Endothelial cell (in vitro differentiated cells): ENCODE measurements around the gene SLC8A2. TPM values are rescaled to one million over a fixed set of nuclear protein-coding genes. Genes with fewer than 3 reads are reported as not detected.

Experiments used
- DNase-seq: peaks from one replicate; pipeline ENCODE4 v3.0.0; 2021; ENCODE audit warnings: low spot score
- H3K27ac Mint-ChIP-seq: one replicate; pipeline ENCODE4 v1.8.0; 2021; ENCODE audit warnings: mixed read lengths, inconsistent platforms; ENCODE audit not compliant: unreplicated experiment
- H3K27me3 Mint-ChIP-seq: one replicate; pipeline ENCODE4 v1.8.0; 2021; ENCODE audit warnings: mild to moderate bottlenecking, moderate library complexity, mixed read lengths, inconsistent platforms; ENCODE audit not compliant: unreplicated experiment
- H3K36me3 Mint-ChIP-seq: one replicate; pipeline ENCODE4 v1.8.0; 2021; ENCODE audit warnings: mild to moderate bottlenecking, low read depth, mixed read lengths, inconsistent platforms; ENCODE audit not compliant: unreplicated experiment
- H3K4me1 Mint-ChIP-seq: one replicate; pipeline ENCODE4 v1.8.0; 2021; ENCODE audit warnings: mild to moderate bottlenecking, mixed read lengths, inconsistent platforms; ENCODE audit not compliant: unreplicated experiment
- H3K4me3 Mint-ChIP-seq: one replicate; pipeline ENCODE4 v1.8.0; 2021; ENCODE audit warnings: mild to moderate bottlenecking, mixed read lengths, inconsistent platforms; ENCODE audit not compliant: unreplicated experiment
- H3K9me3 Mint-ChIP-seq: one replicate; pipeline ENCODE4 v1.8.0; 2021; ENCODE audit warnings: mixed read lengths, inconsistent platforms; ENCODE audit not compliant: unreplicated experiment
- CTCF ChIP-seq: fragments of 200-600 bp; sonication (generic); IDR thresholded peaks from one replicate; pipeline ENCODE4 v1.5.0; 2021; ENCODE audit warnings: antibody characterized with exemption; ENCODE audit not compliant: unreplicated experiment
- total RNA-seq: library from RNA; stranded (reverse); fragmentation: NEBNext Ultra II Directional; extraction: Animal tissue kit (Norgen Biotek cat#: 25700); gene quantifications from one replicate; pipeline ENCODE4 v1.2.1, GENCODE V29; 2021; ENCODE audit not compliant: unreplicated experiment

Gene SLC8A2
- total RNA-seq, 1 donor from 2014 or later = 0.80 TPM

GRCh38 chr19:47491358-47492136 lies 19.9 kb upstream of the SLC8A2 start:
- Mint-ChIP-seq H3K4me3 (no peak overlapping the region), H3K27ac (no peak overlapping the region), H3K4me1 (no peaks in the 10 kb centered on the region), H3K27me3 (peaks cover 12% of the 10 kb centered on the region), H3K36me3 (peaks cover 30% of the 10 kb centered on the region), H3K9me3 (no peaks in the 10 kb centered on the region)
- no peak for TF ChIP-seq CTCF
- no peak for DNase-seq

GRCh38 chr19:47490847-47491246 lies 19.2 kb upstream of the SLC8A2 start:
- no peak overlapping the region for H3K27ac Mint-ChIP-seq
- peaks cover 26% of the 10 kb centered on the region for H3K36me3 Mint-ChIP-seq
- no peak for TF ChIP-seq CTCF

GRCh38 chr19:47490031-47490430 lies 18.3 kb upstream of the SLC8A2 start:
- H3K4me3 Mint-ChIP-seq = peak overlapping the region; percentile 71
- H3K4me1 Mint-ChIP-seq = peaks cover 4% of the 10 kb centered on the region
- no peak overlapping the region for H3K27ac Mint-ChIP-seq
- no peak for TF ChIP-seq CTCF
- H3K9me3 Mint-ChIP-seq = no peaks in the 10 kb centered on the region
- no peak for DNase-seq
- H3K27me3 Mint-ChIP-seq = peaks cover 11% of the 10 kb centered on the region
- peaks cover 29% of the 10 kb centered on the region for H3K36me3 Mint-ChIP-seq

More at GRCh38 chr19:47490847-47491246, 19.2 kb upstream of the SLC8A2 start:
- DNase-seq = no peak
- H3K4me1 Mint-ChIP-seq = no peaks in the 10 kb centered on the region
- peaks cover 13% of the 10 kb centered on the region for H3K27me3 Mint-ChIP-seq
- no peak overlapping the region for H3K4me3 Mint-ChIP-seq
- no peaks in the 10 kb centered on the region for H3K9me3 Mint-ChIP-seq

- DNase-seq = no peak
- Mint-ChIP-seq H3K4me1 (peaks cover 7% of the 10 kb centered on the region), H3K4me3 (no peak overlapping the region), H3K27me3 (peaks cover 9% of the 10 kb centered on the region), H3K36me3 (peaks cover 29% of the 10 kb centered on the region), H3K9me3 (no peaks in the 10 kb centered on the region), H3K27ac (peak overlapping the region; percentile 18)
- no peak for TF ChIP-seq CTCF
Observed at GRCh38 chr19:47489072-47489914, 17.6 kb upstream of the SLC8A2 start.
